ENCODE measurements around the gene CAPS. TPM values are rescaled to one million over a fixed set of nuclear protein-coding genes. Genes with fewer than 3 reads are reported as not detected.
"Not testable (repeated sequence)": the region's sequence is repeated elsewhere in the genome, so short reads cannot be mapped to it uniquely, and the experiment has no call there.

CAPS gene
- total RNA-seq, 1 donor from 2014 or later, result 2.2 TPM

GRCh38 chr19:5960005-5961001 is 46.2 kb downstream of the CAPS start:
- Histone ChIP-seq H3F3A (ENCODE audit: low read depth) (peaks cover 3% of the 10 kb centered on the region), H3K4me2 (no peak overlapping the region), H3K4me3 (no peak overlapping the region), H4K20me1 (ENCODE audit: low read depth) (peaks cover 100% of the 10 kb centered on the region), H3K4me1 (peaks cover 24% of the 10 kb centered on the region), H3K9me3 (ENCODE audit: low read depth) (no peaks in the 10 kb centered on the region), H3K36me3 (no peaks in the 10 kb centered on the region), H2AFZ (replicated peaks) (no peak overlapping the region), H3K79me2 (ENCODE audit: low read depth) (peaks cover 100% of the 10 kb centered on the region), H3K9ac (no peak overlapping the region), H3K27ac (no peak overlapping the region), H3K27me3 (no peaks in the 10 kb centered on the region)
- Mint-ChIP-seq H3K27me3 (ENCODE audit: insufficient read depth, low read depth) (peaks cover 4% of the 10 kb centered on the region), H3K4me1 (peaks cover 63% of the 10 kb centered on the region), H3K27ac (peak overlapping the region; percentile 1), H3K4me3 (no peak overlapping the region), H3K36me3 (no peaks in the 10 kb centered on the region), H3K9me3 (no peaks in the 10 kb centered on the region)
- no peak for DNase-seq (ENCODE audit: low spot score)
- no peak for TF ChIP-seq CTCF (IDR thresholded peaks at IDR 0.05)
- TF ChIP-seq EZH2 (IDR thresholded peaks at IDR 0.05), result no peak
- TF ChIP-seq EZH2phosphoT487 (IDR thresholded peaks at IDR 0.05), result no peak

GRCh38 chr19:5961641-5961968 is 47.6 kb downstream of the CAPS start:
- Mint-ChIP-seq H3K4me1 (peaks cover 55% of the 10 kb centered on the region), H3K27ac (peak overlapping the region; percentile 83), H3K4me3 (peak overlapping the region; percentile 71)
- H3K79me2 ChIP-seq (ENCODE audit: low read depth), result peaks cover 100% of the 10 kb centered on the region
- not testable (repeated sequence) for H3K36me3 ChIP-seq; H3K27me3 ChIP-seq; H3K9ac ChIP-seq; H3K36me3 Mint-ChIP-seq; H3K9me3 Mint-ChIP-seq; H3K4me3 ChIP-seq; H3K27me3 Mint-ChIP-seq (ENCODE audit: insufficient read depth, low read depth); H3K27ac ChIP-seq; H3K9me3 ChIP-seq (ENCODE audit: low read depth); DNase-seq (ENCODE audit: low spot score); H2AFZ ChIP-seq (replicated peaks); H3F3A ChIP-seq (ENCODE audit: low read depth); H3K4me2 ChIP-seq
- H3K4me1 ChIP-seq, result peaks cover 18% of the 10 kb centered on the region
- H4K20me1 ChIP-seq (ENCODE audit: low read depth), result peaks cover 100% of the 10 kb centered on the region

GRCh38 chr19:5961969-5962945 is 48.2 kb downstream of the CAPS start:
- Mint-ChIP-seq H3K4me3 (peak overlapping the region; percentile 71), H3K27me3 (ENCODE audit: insufficient read depth, low read depth) (peaks cover 4% of the 10 kb centered on the region), H3K27ac (peak overlapping the region; percentile 83), H3K4me1 (peaks cover 54% of the 10 kb centered on the region), H3K36me3 (no peaks in the 10 kb centered on the region), H3K9me3 (no peaks in the 10 kb centered on the region)
- H3K4me3 ChIP-seq, result no peak overlapping the region
- H3K4me2 ChIP-seq, result no peak overlapping the region
- H3K79me2 ChIP-seq (ENCODE audit: low read depth), result peaks cover 100% of the 10 kb centered on the region
- TF ChIP-seq EZH2phosphoT487 (IDR thresholded peaks at IDR 0.05), result no peak
- TF ChIP-seq EZH2 (IDR thresholded peaks at IDR 0.05), result no peak
- TF ChIP-seq CTCF (IDR thresholded peaks at IDR 0.05), result no peak
- H4K20me1 ChIP-seq (ENCODE audit: low read depth), result peaks cover 100% of the 10 kb centered on the region
- no peak for DNase-seq (ENCODE audit: low spot score)
- H3K27me3 ChIP-seq, result no peaks in the 10 kb centered on the region
- H3K9ac ChIP-seq, result no peak overlapping the region
- H3K9me3 ChIP-seq (ENCODE audit: low read depth), result no peaks in the 10 kb centered on the region
- no peak overlapping the region for H3K27ac ChIP-seq
- H2AFZ ChIP-seq (replicated peaks), result no peak overlapping the region
- H3F3A ChIP-seq (ENCODE audit: low read depth), result no peaks in the 10 kb centered on the region
- H3K4me1 ChIP-seq, result peaks cover 13% of the 10 kb centered on the region
- no peaks in the 10 kb centered on the region for H3K36me3 ChIP-seq

- H3K27me3 ChIP-seq; H3K9me3 ChIP-seq (ENCODE audit: low read depth); H3K4me3 ChIP-seq; H3K36me3 ChIP-seq; H3K9ac ChIP-seq; H3K27me3 Mint-ChIP-seq (ENCODE audit: insufficient read depth, low read depth); H2AFZ ChIP-seq (replicated peaks); H3K4me1 ChIP-seq; H3K36me3 Mint-ChIP-seq; DNase-seq (ENCODE audit: low spot score); H3F3A ChIP-seq (ENCODE audit: low read depth); H3K9me3 Mint-ChIP-seq; H3K4me2 ChIP-seq; H3K27ac ChIP-seq; H3K4me3 Mint-ChIP-seq: not testable (repeated sequence)
- H3K79me2 ChIP-seq (ENCODE audit: low read depth), result peaks cover 100% of the 10 kb centered on the region
- H3K27ac Mint-ChIP-seq, result peak overlapping the region; percentile 79
- H4K20me1 ChIP-seq (ENCODE audit: low read depth), result peaks cover 100% of the 10 kb centered on the region
- peaks cover 56% of the 10 kb centered on the region for H3K4me1 Mint-ChIP-seq
Observed at GRCh38 chr19:5963259-5963658, 49.2 kb downstream of the CAPS start.

Data from neural progenitor cell (in vitro differentiated cells).